Left ventricle myocardium inferior (tissue), 1 donor: ENCODE measurements around the gene VPS13D. TPM values are rescaled to one million over a fixed set of nuclear protein-coding genes. Genes with fewer than 3 reads are reported as not detected.

Experiments
- DNase-seq: peaks from one replicate; pipeline ENCODE4 v3.0.0-alpha.2; 2020
- H3K27ac ChIP-seq: fragments of 200-600 bp; replicated peaks from 2 replicates; pipeline ENCODE4 v1.8.0; 2021
- H3K27me3 ChIP-seq: fragments of 200-600 bp; 2 replicates; pipeline ENCODE4 v1.8.0; 2021; ENCODE audit warnings: low read depth
- H3K36me3 ChIP-seq: fragments of 200-600 bp; 2 replicates; pipeline ENCODE4 v1.8.0; 2021
- H3K4me1 ChIP-seq: fragments of 200-600 bp; 2 replicates; pipeline ENCODE4 v1.8.0; 2021
- H3K4me3 ChIP-seq: fragments of 200-600 bp; 2 replicates; pipeline ENCODE4 v1.8.0; 2021; ENCODE audit warnings: mild to moderate bottlenecking, moderate library complexity
- H3K9me3 ChIP-seq: fragments of 200-600 bp; replicated peaks from 2 replicates; pipeline ENCODE4 v1.8.0; 2021
- intact Hi-C: fragments of 100-400 bp; cut with micrococcal nuclease; formaldehyde crosslinking; loops from one replicate; pipeline ENCODE4 v1.11.0; 2022
- total RNA-seq: library from RNA; stranded (reverse); fragmentation: NEBNext Ultra II Directional; extraction: Animal tissue kit (Norgen Biotek cat#: 25700); gene quantifications from one replicate; pipeline ENCODE4 v1.2.1, GENCODE V29; 2021
- TF ChIP-seq, protein P1 (sequence below): fragments of 200-600 bp; IDR thresholded peaks from 2 replicates; pipeline ENCODE4 v1.8.0; 2021; ENCODE audit warnings: antibody characterized with exemption, mild to moderate bottlenecking, borderline replicate concordance
- donor health status: DM: no; HTN: yes; CAD: no; lungs with severe emphysema.

Gene VPS13D
- total RNA-seq, 1 donor from 2014 or later, result 71.6 TPM

DNA sequence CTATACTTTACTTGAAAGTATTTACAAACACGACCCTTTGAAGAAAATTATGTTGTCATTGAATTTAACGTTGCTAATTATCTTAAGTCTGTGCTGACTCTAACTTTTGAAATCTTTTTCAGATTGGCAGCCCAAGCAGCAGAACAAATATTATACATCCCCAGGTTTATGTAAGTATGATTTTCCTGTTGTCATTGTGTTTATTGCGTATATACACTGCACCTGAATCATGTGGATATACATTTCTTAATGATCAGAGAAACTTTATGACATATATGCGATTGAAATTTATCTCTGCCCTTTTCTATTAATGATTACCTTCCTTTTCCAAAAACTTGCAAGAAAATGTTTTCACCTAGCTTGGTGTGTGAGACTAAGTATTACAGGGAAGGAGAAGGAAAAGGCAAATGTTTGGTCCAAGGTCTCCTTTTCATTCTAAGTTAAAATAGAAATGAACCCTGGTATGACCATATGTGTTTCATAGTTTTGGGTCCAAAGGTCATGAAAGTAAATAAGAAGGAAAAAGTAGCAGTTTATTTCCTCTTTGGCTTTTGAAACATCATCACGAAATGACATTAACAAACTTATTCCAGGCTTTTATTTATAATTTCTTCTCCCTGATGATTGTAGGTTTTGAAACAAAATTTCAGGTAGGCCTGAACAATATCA lies 116.8 kb downstream of the VPS13D start:
- Histone ChIP-seq H3K4me3 (no peak overlapping the region), H3K27ac (peak overlapping the region; percentile 55), H3K9me3 (peaks cover 12% of the 10 kb centered on the region), H3K4me1 (peaks cover 76% of the 10 kb centered on the region), H3K36me3 (peaks cover 62% of the 10 kb centered on the region), H3K27me3 (no peaks in the 10 kb centered on the region)
- TF ChIP-seq, protein P1, sequence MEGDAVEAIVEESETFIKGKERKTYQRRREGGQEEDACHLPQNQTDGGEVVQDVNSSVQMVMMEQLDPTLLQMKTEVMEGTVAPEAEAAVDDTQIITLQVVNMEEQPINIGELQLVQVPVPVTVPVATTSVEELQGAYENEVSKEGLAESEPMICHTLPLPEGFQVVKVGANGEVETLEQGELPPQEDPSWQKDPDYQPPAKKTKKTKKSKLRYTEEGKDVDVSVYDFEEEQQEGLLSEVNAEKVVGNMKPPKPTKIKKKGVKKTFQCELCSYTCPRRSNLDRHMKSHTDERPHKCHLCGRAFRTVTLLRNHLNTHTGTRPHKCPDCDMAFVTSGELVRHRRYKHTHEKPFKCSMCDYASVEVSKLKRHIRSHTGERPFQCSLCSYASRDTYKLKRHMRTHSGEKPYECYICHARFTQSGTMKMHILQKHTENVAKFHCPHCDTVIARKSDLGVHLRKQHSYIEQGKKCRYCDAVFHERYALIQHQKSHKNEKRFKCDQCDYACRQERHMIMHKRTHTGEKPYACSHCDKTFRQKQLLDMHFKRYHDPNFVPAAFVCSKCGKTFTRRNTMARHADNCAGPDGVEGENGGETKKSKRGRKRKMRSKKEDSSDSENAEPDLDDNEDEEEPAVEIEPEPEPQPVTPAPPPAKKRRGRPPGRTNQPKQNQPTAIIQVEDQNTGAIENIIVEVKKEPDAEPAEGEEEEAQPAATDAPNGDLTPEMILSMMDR, result no peak
- no peak for DNase-seq
- intact Hi-C loops, result no loop called here

DNA sequence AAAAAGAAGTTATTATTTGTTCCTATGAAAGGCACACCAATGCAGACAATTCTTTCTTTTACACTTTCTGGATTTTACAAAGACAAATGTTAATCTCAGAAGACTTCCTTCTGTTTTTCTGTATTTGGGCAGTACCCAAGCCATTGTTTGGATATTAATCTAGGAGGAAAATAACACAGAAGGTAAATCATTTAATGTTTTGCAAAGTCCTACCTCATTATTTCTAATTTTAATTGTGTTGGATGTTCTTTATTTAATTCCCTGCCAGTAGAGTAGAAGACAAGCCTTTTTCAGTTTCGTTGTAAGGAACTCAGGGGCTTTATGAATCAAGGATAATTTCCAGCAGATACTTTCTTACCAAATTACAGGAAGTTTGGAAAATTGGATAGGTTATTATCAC lies 118.3 kb downstream of the VPS13D start:
- no peak for DNase-seq
- no peaks in the 10 kb centered on the region for H3K27me3 ChIP-seq
- H3K27ac ChIP-seq, result peak overlapping the region; percentile 55
- peaks cover 61% of the 10 kb centered on the region for H3K4me1 ChIP-seq
- H3K36me3 ChIP-seq, result peaks cover 77% of the 10 kb centered on the region
- peaks cover 12% of the 10 kb centered on the region for H3K9me3 ChIP-seq
- H3K4me3 ChIP-seq, result no peak overlapping the region
- TF ChIP-seq, protein P1, result no peak
- intact Hi-C loops, result no loop called here

DNA sequence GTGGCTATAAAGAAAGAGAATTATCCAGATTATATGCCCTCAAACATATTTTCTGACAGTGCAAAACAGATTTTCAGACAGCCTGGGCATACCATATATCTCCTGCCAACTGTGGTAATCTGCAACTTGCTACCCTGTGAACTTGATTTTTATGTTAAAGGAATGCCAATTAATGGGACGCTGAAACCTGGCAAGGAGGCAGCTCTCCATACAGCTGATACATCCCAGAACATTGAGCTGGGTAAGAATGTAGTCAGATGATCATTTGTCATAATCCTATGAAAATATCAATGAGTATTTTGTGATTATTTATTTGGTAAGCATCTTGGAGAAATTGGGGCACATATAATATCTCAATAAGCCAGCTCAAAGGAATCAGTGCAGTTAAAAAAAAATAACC lies 124.2 kb downstream of the VPS13D start:
- Histone ChIP-seq H3K27me3 (no peaks in the 10 kb centered on the region), H3K27ac (peak overlapping the region; percentile 2), H3K36me3 (peaks cover 98% of the 10 kb centered on the region), H3K4me1 (peaks cover 31% of the 10 kb centered on the region), H3K9me3 (peaks cover 12% of the 10 kb centered on the region), H3K4me3 (no peak overlapping the region)
- TF ChIP-seq, protein P1, result no peak
- no peak for DNase-seq
- intact Hi-C loops, result no loop called here

DNA sequence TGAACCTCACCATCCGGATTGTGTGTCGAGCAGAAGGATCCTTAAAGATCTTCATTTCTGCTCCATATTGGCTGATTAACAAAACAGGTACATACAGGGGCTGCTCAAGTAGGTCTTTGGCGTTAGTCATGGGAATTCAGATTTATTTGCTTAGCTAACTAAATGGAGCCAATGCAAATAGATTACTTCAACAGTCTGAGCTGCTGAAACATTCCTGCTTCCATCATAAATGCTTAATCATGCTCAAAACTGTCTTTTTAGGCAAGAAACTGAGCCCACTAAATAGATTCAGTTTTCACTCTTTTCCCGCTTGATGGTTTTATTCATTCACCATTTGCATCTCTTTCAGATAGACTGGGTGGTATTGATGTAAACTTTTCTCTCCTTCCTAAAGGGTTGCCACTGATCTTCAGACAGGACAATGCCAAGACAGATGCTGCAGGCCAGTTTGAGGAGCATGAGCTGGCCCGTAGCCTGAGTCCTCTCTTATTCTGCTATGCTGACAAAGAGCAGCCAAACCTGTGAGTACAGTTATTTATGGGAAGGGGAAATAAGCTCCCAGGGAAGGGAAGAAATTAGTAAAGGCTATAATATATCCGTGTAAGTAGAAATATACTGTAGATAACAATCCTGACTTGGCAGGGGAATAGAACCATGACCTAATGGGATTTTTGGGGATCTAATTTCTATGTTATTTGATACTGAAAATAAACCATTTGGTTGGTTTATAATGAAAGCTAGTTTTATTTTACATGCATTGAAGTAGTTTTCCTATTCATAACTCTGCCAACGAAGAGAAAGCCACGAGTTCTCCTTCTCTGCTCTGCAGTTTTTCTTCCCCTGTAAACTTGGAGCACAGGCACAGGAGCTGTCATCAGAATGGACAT lies 126.4 kb downstream of the VPS13D start:
- H3K4me1 ChIP-seq, result peaks cover 43% of the 10 kb centered on the region
- TF ChIP-seq, protein P1, result no peak
- H3K27me3 ChIP-seq, result no peaks in the 10 kb centered on the region
- H3K9me3 ChIP-seq, result no peaks in the 10 kb centered on the region
- no peak overlapping the region for H3K4me3 ChIP-seq
- intact Hi-C loops, result no loop called here
- H3K36me3 ChIP-seq, result peaks cover 92% of the 10 kb centered on the region
- peak overlapping the region; percentile 46 for H3K27ac ChIP-seq
- no peak for DNase-seq

DNA sequence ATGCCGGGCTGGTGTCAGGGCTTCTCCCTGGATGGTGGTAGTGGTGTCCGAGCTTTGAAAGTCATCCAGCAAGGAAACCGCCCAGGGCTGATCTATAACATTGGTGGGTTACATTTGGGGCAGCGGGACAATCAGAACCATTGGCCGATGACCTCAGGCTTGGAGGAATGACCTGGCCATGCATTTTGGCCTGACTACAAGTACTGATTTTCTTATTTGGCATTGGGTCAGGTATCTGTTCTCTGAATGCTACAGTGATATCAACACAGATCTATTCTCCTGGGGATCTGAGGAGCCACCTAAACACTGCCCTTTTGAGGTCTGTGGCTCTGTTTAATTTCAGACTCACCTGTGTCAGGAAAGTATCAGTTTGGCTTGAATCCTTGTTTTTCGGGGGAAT lies 128.7 kb downstream of the VPS13D start:
- intact Hi-C loops, result no loop called here
- no peaks in the 10 kb centered on the region for H3K9me3 ChIP-seq

More for the DNA sequence above, 128.7 kb downstream of the VPS13D start:
- Histone ChIP-seq H3K4me3 (no peak overlapping the region), H3K27me3 (no peaks in the 10 kb centered on the region), H3K4me1 (peaks cover 43% of the 10 kb centered on the region), H3K36me3 (peaks cover 89% of the 10 kb centered on the region), H3K27ac (no peak overlapping the region)
- TF ChIP-seq, protein P1, result no peak
- DNase-seq, result no peak
